HG02973 (cell line): ENCODE data around the gene TPM2.
A peak's percentile ranks its signal among the peaks of the same experiment; 100 is the strongest.

Experiments
- ATAC-seq: cut with Tn5 transposase; IDR thresholded peaks from one replicate; pipeline ENCODE4 v1.9.1; 2021; ENCODE audit warnings: moderate library complexity; ENCODE audit not compliant: unreplicated experiment

Gene TPM2

GRCh38 chr9:35696520-35697215, 6.9 kb upstream of the TPM2 start:
- ATAC-seq: no peak

- ATAC-seq: no peak
Measured at GRCh38 chr9:35695943-35696401, 6.2 kb upstream of the TPM2 start.

GRCh38 chr9:35691757-35692301, 2.1 kb upstream of the TPM2 start:
- no peak for ATAC-seq

DNA sequence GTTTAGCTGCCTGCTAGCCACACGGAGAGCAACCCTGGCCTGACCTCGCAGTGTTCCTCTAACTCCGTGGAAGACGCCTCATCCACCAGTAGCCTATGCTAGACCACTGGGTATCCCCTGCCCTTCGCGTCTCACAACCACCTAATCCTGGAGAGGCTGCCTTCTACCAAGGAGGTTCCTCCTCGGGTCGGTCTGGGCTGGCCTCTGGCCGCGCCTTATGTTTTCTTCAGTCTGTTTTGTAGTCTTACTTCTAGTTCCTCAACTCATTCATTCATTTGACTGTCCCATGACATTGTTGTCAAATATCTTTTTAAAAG, 1.6 kb upstream of the TPM2 start:
- ATAC-seq: no peak

DNA sequence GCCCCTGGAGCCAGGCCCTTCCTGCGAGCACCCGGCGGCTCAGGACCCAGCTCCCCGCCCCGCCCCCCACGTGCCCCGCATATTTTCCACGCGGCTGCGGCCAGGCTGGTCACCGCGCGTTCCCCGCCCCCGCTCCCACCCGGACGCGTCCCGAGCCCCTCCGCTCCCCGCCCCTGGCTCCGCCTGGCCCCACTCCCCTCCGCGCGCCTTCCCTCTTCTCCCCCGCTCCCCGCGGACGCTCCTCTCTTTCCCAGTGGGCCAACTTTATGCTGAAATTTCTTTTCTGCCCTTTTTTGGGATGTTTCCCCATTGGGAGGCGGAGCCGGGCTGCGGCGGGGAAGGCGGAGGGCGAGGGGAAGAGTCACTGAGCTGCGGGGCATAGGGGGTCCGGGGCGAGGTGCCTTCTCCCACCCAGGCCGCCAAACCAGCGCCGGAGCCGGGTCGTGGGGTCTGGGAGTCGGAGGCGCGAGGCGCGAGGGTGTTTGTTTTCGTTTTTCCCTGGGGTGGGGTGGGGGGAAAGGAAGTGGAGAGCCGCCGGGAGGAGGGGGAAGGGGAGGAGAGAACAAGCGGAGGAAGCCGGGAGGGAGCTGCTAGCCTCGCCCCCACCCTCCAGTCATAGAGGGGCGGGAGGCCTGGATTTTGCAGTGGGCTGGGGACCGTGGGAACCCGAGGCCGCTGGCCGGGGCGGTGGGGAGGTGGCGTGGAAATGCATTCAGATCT, 1.0 kb upstream of the TPM2 start:
- no peak for ATAC-seq

GRCh38 chr9:35690294-35690613, 529 bp upstream of the TPM2 start:
- ATAC-seq: no peak

DNA sequence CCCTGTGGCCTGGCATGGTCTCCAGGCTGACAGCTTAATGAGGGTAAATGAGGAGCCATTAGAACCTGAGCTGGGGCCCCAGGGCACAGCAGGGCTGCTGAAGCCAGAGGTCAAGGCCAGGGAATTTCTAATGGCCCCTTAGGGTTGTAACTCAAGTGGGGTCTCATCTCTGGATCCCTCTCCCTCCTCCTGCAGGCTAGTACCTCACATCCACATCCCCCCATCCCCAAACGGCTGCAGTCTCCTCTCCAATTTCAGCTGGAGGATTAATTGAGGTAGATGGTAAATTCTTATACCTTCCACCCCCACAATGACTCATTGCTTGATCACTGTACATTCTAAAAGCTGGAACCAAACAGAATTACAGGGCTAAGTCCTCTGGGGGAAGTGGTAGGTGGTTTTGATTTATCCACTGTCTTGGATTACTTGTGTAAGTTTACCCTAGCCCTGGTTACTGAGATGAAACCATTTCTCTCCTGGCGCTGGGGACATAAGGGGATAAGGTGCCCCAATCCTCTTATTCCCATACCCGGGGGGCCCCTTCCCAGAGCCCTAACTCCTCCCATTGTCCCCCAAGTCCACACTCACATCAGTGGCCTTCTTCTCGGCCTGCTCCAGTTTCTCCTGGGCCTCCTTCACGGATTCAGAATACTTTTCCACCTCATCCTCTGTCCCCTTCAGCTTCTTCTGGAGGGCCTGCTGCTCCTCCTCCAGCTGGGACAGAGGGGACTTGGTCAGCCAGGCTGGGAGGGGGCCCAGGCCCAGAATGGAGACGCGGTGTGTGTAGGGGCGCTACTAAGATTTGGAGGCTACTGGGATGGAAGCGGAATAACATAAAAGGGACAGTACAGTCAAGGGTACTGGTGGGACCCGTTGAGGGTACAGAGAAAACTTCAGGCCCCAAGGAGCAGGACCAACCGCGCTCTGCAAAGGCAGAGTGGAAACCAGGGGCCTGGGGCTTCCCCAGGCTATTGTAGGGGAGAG, 875 bp downstream of the TPM2 start:
- ATAC-seq: no peak

- ATAC-seq: no peak
Measured at GRCh38 chr9:35687972-35688557, 1.7 kb downstream of the TPM2 start.

DNA sequence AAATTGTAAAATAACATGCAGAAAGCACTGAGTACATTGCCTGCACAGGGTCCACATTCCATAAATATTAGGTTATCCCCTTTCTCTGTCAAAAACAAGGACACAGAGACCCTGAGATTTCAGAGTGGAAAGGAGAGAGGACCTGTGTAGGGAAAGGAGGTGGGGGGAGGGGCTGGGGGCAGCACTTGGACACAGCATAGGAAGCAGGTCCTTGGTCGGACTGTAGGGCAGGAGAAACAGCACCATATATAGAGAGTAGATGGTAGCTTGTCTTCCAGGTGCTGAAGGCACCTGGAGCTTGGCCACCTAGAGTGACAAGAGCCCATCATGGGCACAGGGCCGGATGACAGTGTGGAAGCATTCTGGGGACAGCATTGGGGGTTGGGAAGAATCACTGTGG, 2.4 kb downstream of the TPM2 start:
- ATAC-seq: no peak

DNA sequence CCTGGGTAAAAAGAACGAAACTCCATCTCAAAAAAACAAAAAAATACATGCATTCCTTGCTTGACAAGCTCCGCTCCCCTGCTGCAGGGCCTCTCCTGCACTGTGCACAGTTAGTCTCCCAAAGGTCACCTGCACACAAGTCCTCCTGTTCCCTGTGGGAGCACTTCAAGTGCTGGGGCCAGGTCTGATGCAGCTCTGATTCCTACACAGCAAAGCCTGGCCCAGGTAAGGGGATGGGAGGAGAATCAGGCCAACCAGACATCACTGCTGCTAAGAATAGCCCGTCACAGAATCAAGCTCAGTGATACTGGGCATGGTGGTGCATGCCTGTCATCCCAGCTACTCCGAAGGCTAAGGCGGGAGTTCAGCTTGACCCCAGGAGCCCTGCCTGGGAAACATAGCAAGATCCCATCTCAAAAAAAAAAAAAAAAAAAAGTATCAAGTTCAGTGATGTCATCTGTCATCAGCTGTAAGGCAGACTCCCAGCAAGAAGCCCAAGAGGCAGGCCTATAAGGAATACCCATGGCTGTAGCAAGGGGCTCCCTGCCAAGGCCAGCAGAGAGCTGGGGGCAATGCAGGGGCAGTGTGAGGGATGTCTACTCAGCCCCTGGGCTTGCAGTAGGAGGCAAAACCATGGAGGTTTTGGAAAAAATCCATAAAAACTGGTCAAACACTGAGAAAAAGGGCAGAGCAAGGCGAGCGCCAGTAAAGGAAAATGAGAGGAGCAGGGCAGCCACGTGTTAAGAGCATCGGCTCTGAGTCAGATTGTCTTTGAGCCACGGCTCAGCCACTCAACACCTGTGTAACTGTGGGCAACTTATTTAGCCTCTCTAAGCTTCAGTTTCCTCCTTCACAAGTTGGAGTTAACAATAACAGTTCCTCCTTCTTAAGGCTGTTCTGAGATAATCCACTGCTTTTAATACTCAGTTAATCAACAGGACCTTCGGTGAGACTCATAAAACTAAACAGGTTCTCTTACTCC, 3.2 kb downstream of the TPM2 start:
- ATAC-seq: no peak

DNA sequence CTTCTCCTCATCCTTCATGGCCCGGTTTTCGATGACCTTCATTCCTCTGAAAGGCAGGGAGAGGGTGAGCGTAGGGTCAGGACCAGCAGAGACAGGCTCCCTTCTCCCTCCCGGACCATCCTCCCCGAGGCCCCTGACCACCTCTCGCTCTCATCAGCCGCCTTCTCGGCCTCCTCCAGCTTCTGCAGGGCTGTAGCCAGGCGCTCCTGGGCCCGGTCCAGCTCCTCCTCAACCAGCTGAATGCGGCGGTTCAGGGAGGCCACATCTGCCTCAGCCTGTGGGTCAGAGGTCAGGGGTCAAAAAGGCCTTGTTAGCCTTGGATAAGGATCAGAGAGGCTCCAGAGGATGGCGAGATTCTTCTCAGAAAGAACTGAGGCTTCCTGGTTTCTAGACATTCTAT, 4.2 kb downstream of the TPM2 start:
- no peak for ATAC-seq

GRCh38 chr9:35684921-35685320, 4.8 kb downstream of the TPM2 start:
- ATAC-seq: no peak

DNA sequence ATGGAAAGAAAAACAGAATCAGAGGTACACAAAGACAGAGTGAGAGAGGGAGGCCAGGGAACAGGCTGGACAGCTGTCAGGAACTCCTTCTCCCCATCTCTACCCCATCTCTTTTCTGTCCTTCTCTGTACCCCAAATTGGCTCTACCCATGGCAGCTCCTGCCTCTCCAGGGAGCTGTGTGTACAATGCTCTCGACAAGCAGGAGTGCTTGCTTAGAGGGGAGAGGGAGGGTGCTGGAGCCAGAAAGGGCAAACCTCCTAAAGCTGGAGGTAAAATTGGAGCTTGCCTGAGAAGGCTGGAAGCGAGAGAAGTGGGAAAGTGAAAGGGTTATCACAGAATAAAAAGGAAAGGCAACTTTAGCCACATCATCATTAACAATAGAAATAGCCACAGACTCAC, 6.4 kb downstream of the TPM2 start:
- no peak for ATAC-seq

DNA sequence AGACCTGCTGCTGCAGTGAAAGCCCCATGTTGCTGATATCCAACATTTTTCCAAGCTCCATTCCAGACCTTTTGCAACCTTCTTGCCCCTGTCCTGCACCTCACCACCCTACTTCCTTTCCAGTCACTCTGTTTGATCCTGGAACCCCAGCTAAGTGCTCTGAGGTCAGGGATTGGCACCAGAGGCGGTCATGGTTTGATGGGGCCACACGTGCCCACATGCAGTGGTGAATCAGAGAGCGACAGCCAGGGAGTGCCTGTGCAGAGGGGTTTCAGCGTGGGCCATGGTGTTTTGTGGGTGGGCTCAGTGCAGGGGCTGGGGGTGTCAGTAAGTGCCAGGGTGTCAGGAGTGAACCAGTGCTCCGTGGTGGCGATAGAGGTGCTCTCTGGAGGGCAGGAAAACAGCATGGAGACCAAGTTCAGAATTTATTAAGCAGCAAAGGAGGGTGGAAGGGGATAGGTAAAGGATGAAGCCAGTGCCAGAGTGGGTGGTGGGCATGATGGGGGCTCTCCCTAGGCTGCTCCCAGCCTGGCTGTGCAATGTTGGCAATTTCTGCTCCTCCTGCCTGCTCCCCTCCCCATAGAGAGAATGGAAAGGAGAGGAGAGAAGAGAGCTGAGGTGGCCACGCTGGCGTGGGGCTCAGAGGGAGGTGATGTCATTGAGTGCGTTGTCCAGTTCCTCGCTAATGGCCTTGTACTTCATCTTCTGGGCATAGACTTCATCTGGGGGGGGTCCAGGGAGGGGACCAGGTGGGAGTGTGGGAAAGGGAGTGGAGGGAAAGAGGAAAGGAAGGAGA, 7.0 kb downstream of the TPM2 start:
- ATAC-seq: no peak

DNA sequence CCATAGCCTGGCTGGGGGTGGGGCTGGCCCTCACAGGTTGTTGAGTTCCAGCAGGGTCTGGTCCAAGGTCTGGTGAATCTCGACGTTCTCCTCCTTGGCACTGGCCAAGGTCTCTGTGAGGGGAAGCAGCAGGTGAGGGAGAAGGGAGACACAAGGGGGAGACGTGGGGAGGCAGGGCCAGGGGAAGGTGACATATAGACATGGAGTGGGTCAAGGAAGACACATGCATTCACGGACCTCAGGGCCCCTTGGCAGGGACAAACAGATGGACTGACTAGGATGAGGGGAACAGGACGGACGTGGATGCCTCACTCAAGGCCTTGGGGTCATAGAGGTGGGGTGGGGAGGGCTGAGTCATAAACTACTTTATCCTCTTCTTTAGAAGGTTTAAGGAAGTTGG, 7.7 kb downstream of the TPM2 start:
- ATAC-seq: no peak

DNA sequence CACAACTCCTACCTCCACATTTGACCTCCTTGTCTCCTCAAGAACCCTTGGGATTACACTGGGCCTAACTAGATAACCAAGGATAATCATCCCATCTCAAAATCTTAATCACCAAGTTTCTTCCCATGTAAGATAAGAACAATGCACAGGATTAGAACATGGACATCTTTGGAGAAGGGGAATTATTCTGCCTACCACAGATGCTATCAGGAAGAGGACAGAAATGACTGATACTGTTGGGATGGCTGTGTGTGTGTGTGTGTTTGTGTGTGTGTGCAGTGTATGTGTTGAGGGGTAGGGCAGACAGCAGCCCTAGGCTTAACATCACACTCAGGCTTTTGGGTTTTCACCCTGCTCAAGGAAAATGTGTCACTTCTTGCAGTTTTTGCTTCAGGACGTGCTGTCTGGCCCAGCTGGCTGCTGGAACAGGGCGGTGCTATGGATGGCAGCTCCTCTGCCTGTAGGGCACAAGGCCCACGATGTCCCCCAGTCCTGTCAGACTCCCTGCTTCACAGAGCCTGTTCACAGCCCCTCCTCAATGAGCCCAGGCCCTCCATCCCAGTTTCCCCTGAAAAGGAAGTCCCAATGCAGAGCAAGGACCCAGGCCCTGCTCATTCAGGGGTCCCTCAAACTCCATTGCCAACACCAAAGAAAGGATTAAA, 8.3 kb downstream of the TPM2 start:
- no peak for ATAC-seq

DNA sequence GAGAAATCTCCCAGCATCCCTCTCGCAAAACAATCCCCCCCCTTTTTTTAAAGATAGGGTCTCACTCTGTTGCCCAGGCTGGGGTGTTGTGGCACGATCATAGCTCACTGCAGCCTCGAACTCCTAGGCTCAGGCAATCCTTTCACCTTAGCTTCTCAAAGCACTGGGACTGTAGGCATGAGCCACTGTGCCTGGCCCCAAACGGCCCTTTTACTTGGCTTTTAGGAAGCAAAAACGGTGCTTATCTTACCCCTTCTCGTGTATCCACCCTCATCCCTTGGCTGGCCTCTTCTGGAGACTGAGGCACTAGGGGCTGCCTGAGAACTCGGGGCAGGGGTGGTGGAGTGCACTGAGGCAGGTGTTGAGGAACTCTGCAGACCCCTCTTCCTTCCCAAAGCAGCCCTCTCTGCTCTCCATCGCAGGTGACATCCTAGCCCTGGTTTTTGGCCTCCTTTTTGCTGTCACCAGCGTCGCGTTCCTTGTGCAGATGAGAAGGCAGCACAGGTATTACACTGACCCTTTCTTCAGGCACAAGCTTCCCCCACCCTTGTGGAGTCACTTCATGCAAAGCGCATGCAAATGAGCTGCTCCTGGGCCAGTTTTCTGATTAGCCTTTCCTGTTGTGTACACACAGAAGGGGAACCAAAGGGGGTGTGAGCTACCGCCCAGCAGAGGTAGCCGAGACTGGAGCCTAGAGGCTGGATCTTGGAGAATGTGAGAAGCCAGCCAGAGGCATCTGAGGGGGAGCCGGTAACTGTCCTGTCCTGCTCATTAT, 9.2 kb downstream of the TPM2 start:
- ATAC-seq: peak; percentile 45
